Right lobe of liver (tissue), 6 donors: ENCODE measurements around the gene TYSND1. TPM values are rescaled to one million over a fixed set of nuclear protein-coding genes. Genes with fewer than 3 reads are reported as not detected.
"Not testable (repeated sequence)": the region's sequence is repeated elsewhere in the genome, so short reads cannot be mapped to it uniquely, and the experiment has no call there.

Experiments used
- ATAC-seq, 4 donors: fragments of 200-7000 bp; cut with Tn5 transposase; one replicate each; pipeline ENCODE4 v1.9.1; 2020; ENCODE audit warnings: mild to moderate bottlenecking in 4 of 4, moderate library complexity in 4 of 4
- DNase-seq, 3 donors: peaks; one replicate each; pipeline ENCODE4 v3.0.0-alpha.2; 2020
- H3K27ac ChIP-seq, 3 donors: fragments of 200-600 bp; one replicate each; pipeline ENCODE4 v1.8.0; 2022
- H3K27me3 ChIP-seq, 2 donors: fragments of 200-600 bp; one replicate each; pipeline ENCODE4 v1.8.0; 2022
- H3K36me3 ChIP-seq, 4 donors: fragments of 200-600 bp; sonication (generic) in 1 of 4; one replicate each; pipeline versions ENCODE4 v1.5.1 to v1.8.0; 2017 to 2022; ENCODE audit warnings: control low read depth in 1 of 4
- H3K4me1 ChIP-seq, 4 donors: fragments of 200-600 bp; sonication (generic) in 1 of 4; one replicate each; pipeline versions ENCODE4 v1.5.1 to v1.8.0; 2017 to 2022; ENCODE audit warnings: control low read depth in 1 of 4
- H3K4me3 ChIP-seq, 3 donors: fragments of 200-600 bp; one replicate each; pipeline ENCODE4 v1.8.0; 2022
- H3K9me3 ChIP-seq, 4 donors: fragments of 200-600 bp; sonication (generic) in 1 of 4; one replicate each; pipeline versions ENCODE4 v1.5.1 to v1.8.0; 2017 to 2022; ENCODE audit warnings: control low read depth in 1 of 4
- POLR2A ChIP-seq: fragments of 450-650 bp; IDR thresholded peaks from one replicate; pipeline ENCODE4 v1.6.1; 2017; ENCODE audit warnings: antibody characterized with exemption, mild to moderate bottlenecking
- WGBS: methylation state at CpG from one replicate; pipeline ENCODE4 v1.1.6; 2018; ENCODE audit warnings: low coverage, low lambda C conversion rate; ENCODE audit not compliant: insufficient coverage; ENCODE audit errors: missing lambda C conversion rate; 5-methylcytosine and 5-hydroxymethylcytosine counted together
- intact Hi-C, 2 donors: fragments of 100-400 bp; cut with DNase I; formaldehyde crosslinking; loops; one replicate each; pipeline versions ENCODE4 v1.11.2 to v1.14.1; 2022
- total RNA-seq, 6 experiments: library from RNA; depleted of rRNA in 2 of 6; stranded (reverse); fragments of >200 nt in 2 of 6; fragmentation: NEBNext Ultra II Directional in 3 of 6; extraction: Animal tissue kit (Norgen Biotek cat#: 25700) in 3 of 6; gene quantifications; one replicate each; pipeline versions ENCODE4 v1.1.0 to v1.2.4, GENCODE V29; 2016 to 2023
- TF ChIP-seq, protein P1 (sequence below), 4 donors: fragments of 200-600 bp in 3 of 4; fragments of 450-650 bp in 1 of 4; IDR thresholded peaks; one replicate each; pipeline versions ENCODE4 v1.5.1 to v1.8.0; 2016 to 2022; ENCODE audit warnings: antibody characterized with exemption in 4 of 4, mild to moderate bottlenecking in 2 of 4
- donor health status: DM: no; HTN: yes; CAD: no.
- donor health status: DM: no; HTN: no; CAD: no.
- donor health status: DM: no; HTN: no; CAD: no.
- donor health status: DM: no; HTN: yes; CAD: no.
- donor health status: DM: no; HTN: yes; CAD: no.

The TYSND1 gene
- total RNA-seq, 6 experiments from 2014 or later = 5.3 to 11.1 (median 8.2) TPM

DNA sequence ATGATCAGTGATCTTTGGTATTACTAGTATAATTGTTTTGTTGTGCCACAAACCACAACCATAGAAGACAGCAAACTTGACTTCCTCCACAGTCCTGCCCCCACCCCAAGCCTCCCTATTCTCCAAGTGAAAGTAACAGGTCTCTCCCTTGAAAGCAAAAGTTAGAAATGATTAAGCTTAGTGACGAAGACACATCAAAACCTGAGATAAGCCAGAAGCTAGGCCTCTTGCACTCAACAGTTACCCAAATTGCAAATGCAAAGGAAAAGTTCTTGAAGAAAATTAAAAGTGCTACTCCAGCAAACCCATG is 16.3 kb upstream of the TYSND1 start:
- 25% methylated on average over 1 of the region's 1 CpG for WGBS
- H3K27ac ChIP-seq = no peak overlapping the region
- TF ChIP-seq, protein P1, sequence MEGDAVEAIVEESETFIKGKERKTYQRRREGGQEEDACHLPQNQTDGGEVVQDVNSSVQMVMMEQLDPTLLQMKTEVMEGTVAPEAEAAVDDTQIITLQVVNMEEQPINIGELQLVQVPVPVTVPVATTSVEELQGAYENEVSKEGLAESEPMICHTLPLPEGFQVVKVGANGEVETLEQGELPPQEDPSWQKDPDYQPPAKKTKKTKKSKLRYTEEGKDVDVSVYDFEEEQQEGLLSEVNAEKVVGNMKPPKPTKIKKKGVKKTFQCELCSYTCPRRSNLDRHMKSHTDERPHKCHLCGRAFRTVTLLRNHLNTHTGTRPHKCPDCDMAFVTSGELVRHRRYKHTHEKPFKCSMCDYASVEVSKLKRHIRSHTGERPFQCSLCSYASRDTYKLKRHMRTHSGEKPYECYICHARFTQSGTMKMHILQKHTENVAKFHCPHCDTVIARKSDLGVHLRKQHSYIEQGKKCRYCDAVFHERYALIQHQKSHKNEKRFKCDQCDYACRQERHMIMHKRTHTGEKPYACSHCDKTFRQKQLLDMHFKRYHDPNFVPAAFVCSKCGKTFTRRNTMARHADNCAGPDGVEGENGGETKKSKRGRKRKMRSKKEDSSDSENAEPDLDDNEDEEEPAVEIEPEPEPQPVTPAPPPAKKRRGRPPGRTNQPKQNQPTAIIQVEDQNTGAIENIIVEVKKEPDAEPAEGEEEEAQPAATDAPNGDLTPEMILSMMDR (IDR thresholded peaks at IDR 0.05) = no peak
- no peak for TF ChIP-seq POLR2A
- ATAC-seq = peak in 3 of 4 donors; percentile 28 to 38 (median 36)
- no peak for DNase-seq
- no peaks in the 10 kb centered on the region for H3K9me3 ChIP-seq
- intact Hi-C loops = no loop called here
- peaks cover 3 to 38% (median 5%) of the 10 kb centered on the region in 4 donors for H3K36me3 ChIP-seq
- peaks cover 0 to 4% (median 0%) of the 10 kb centered on the region in 4 donors for H3K4me1 ChIP-seq
- no peak overlapping the region for H3K4me3 ChIP-seq
- no peaks in the 10 kb centered on the region for H3K27me3 ChIP-seq

DNA sequence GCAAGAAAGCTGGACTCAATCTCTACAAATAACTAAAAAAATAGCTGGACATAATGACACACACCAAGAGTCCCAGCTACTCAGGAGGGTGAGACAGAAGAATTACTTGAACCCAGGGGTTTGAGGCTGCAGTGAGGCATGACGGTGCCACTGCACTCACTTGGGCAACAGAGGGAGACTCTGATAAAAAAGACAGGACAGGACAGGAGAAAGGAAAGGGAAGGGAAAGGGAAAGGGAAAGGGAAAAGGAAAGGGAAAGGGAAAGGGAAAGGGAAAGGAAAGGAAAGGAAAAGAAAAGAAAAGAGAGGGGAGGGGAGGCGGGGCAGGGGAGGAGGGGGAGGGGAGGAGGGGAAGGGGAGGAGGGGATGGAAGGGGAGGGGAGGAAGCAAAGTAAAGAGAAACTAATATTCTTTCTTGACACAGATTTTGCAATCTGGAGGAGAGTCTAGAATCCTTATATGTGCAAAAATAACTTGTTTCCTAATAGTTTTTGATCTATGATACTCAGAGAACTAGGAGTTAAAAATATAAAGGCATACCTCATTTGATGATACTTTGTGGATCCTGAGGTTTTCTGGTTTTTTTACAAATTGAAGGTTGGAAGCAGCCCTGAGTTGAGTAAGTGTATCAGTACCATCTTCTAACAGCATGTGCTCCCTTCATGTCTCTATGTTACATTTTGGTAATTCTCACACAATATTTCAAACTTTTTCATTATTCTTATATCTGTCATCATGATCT is 15.8 kb upstream of the TYSND1 start:
- intact Hi-C loops = no loop called here
- no peak for ATAC-seq
- 87% methylated on average over 2 of the region's 2 CpGs for WGBS

DNA sequence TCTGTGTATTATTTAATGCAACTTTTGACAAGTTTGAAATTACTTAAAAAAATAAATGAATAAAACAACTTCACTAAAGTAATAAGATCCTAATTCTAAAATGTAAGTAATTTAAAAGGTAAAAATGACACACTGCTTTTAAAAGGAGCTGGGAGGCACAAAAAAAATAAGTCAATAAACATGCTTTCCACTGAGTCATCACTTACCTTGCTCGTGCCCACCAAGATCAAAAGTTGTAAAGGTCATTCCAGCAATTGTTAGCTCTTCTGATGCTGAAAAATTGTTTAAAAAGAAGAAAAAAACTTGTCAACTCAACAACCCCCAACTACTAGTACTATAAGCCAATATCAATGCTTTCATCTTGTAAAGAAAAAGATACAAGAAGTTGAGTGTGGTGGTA is 14.3 kb upstream of the TYSND1 start:
- H3K9me3 ChIP-seq = no peaks in the 10 kb centered on the region
- WGBS = 25% methylated on average over 1 of the region's 1 CpG
- intact Hi-C loops = no loop called here

More for the DNA sequence above, 15.8 kb upstream of the TYSND1 start:
- Histone ChIP-seq H3K4me3 (no peak overlapping the region), H3K27ac (no peak overlapping the region), H3K4me1 (peaks cover 0 to 4% (median 0%) of the 10 kb centered on the region in 4 donors), H3K36me3 (peaks cover 3 to 38% (median 5%) of the 10 kb centered on the region in 4 donors), H3K9me3 (no peaks in the 10 kb centered on the region), H3K27me3 (no peaks in the 10 kb centered on the region)
- no peak for DNase-seq
- TF ChIP-seq, protein P1 (IDR thresholded peaks at IDR 0.05) = no peak
- TF ChIP-seq POLR2A = no peak

DNA sequence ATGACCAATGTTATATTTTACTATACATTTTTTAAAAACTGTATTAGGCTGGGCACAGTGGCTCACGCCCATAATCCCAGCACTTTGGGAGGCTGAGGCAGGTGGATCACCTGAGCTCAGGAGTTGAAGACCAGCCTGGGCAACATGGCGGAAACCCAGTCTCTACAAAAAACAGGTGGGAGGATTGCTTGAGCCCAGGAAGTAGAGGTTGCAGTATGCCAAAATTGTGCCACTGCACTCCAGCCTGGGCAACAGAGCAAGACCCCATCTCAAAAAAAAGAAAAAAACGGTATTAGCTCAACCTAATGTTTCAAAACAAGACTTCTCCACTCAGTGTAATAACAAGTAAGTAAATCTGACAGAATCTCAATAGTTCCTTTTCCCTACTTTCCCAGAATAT is 12.9 kb upstream of the TYSND1 start:
- intact Hi-C loops, H3K27me3 ChIP-seq, ATAC-seq, H3K9me3 ChIP-seq, H3K27ac ChIP-seq, DNase-seq, H3K4me3 ChIP-seq: not testable (repeated sequence)
- H3K36me3 ChIP-seq = peaks cover 5 to 44% (median 9%) of the 10 kb centered on the region in 4 donors
- WGBS = 88% methylated on average over 2 of the region's 3 CpGs
- peaks cover 0 to 19% (median 9%) of the 10 kb centered on the region in 4 donors for H3K4me1 ChIP-seq

More for the DNA sequence above, 14.3 kb upstream of the TYSND1 start:
- Histone ChIP-seq H3K4me3 (no peak overlapping the region), H3K4me1 (peaks cover 0 to 5% (median 2%) of the 10 kb centered on the region in 4 donors), H3K27me3 (no peaks in the 10 kb centered on the region), H3K27ac (no peak overlapping the region), H3K36me3 (peaks cover 3 to 48% (median 6%) of the 10 kb centered on the region in 4 donors)
- no peak for ATAC-seq
- DNase-seq = no peak
- no peak for TF ChIP-seq POLR2A
- TF ChIP-seq, protein P1 (IDR thresholded peaks at IDR 0.05) = no peak

DNA sequence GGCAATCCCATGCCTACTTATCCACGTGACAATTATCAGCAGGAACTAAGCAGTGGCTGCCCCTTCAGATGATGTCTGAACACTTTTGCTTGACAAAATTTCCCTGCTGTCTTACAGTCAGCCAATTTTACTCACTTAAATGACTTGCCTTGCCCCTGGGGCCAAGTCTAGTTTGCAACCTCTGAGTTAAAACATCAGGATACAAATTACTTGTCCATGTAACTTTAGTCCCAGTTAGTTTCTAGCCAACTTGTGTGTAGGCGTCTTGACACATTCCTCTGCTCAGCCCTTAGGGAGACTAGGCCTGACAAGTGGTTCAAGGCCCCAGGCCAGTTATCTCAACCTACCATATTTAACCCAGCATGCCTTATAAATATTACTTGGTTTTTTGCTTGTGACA is 11.6 kb upstream of the TYSND1 start:
- no peak overlapping the region for H3K27ac ChIP-seq
- intact Hi-C loops = no loop called here
- ATAC-seq (no peak), DNase-seq (no peak)
- TF ChIP-seq POLR2A = no peak
- TF ChIP-seq, protein P1 (IDR thresholded peaks at IDR 0.05) = no peak
- WGBS = 67% methylated on average over 2 of the region's 2 CpGs
- H3K36me3 ChIP-seq = peaks cover 5 to 50% (median 13%) of the 10 kb centered on the region in 4 donors
- H3K4me3 ChIP-seq = no peak overlapping the region
- H3K4me1 ChIP-seq = peaks cover 0 to 24% (median 11%) of the 10 kb centered on the region in 4 donors
- H3K27me3 ChIP-seq = no peaks in the 10 kb centered on the region
- H3K9me3 ChIP-seq = no peaks in the 10 kb centered on the region
